Uterus (tissue), 4 donors: ENCODE results near the gene GABBR1. TPM values are rescaled to one million over a fixed set of nuclear protein-coding genes. Genes with fewer than 3 reads are reported as not detected.

ENCODE experiments used
- DNase-seq, 2 donors: peaks; one replicate each; pipeline ENCODE4 v3.0.0-alpha.2; 2019 to 2020
- H3K27ac ChIP-seq, 2 donors: fragments of 200-600 bp; sonication (generic); 1 replicate in 1 of 2; 2 replicates in 1 of 2; pipeline ENCODE4 v1.5.1; 2016 to 2018
- H3K27me3 ChIP-seq, 2 donors: fragments of 200-600 bp; sonication (generic); one replicate each; pipeline ENCODE4 v1.5.1; 2018 to 2019; ENCODE audit warnings: control low read depth in 1 of 2
- H3K36me3 ChIP-seq, 2 donors: fragments of 200-600 bp; sonication (generic); one replicate each; pipeline ENCODE4 v1.5.1; 2019; ENCODE audit warnings: control low read depth in 1 of 2
- H3K4me1 ChIP-seq, 2 donors: fragments of 200-600 bp; sonication (generic); one replicate each; pipeline ENCODE4 v1.5.1; 2018 to 2019; ENCODE audit warnings: control low read depth in 1 of 2
- H3K4me3 ChIP-seq, 2 donors: fragments of 200-600 bp; sonication (generic); 1 replicate in 1 of 2; 2 replicates in 1 of 2; pipeline ENCODE4 v1.5.1; 2018 to 2019; ENCODE audit warnings: mild to moderate bottlenecking in 1 of 2
- H3K9me3 ChIP-seq, 2 donors: fragments of 200-600 bp; sonication (generic); one replicate each; pipeline ENCODE4 v1.5.1; 2019; ENCODE audit warnings: control low read depth in 1 of 2
- POLR2A ChIP-seq, 2 donors: fragments of 450-650 bp; IDR thresholded peaks; one replicate each; pipeline ENCODE4 v1.6.1; 2016; ENCODE audit warnings: antibody characterized with exemption in 2 of 2, mild to moderate bottlenecking in 1 of 2, moderate library complexity in 1 of 2
- intact Hi-C: fragments of 100-400 bp; cut with DNase I; formaldehyde crosslinking; loops from one replicate; pipeline ENCODE4 v1.15.1; 2023; ENCODE audit warnings: low total_unique reads
- total RNA-seq, 4 donors: library from RNA; depleted of rRNA in 3 of 4; stranded (reverse); fragments of >200 nt in 3 of 4; gene quantifications; one replicate each; pipeline versions ENCODE4 v1.1.0 to v1.2.4, GENCODE V29; 2014 to 2023
- TF ChIP-seq, protein P1 (sequence below), 4 experiments: fragments of 200-600 bp in 2 of 4; fragments of 450-650 bp in 2 of 4; sonication (generic) in 2 of 4; IDR thresholded peaks; one replicate each; pipeline ENCODE4 v1.5.1; 2016 to 2019; ENCODE audit warnings: antibody characterized with exemption in 4 of 4, mild to moderate bottlenecking in 2 of 4, moderate library complexity in 1 of 4
- donor health status: DM: yes; HTN: yes; CAD: no.

The GABBR1 gene
- total RNA-seq, 4 donors from 2014 or later, result 29.4 to 184 (median 44.6) TPM

DNA sequence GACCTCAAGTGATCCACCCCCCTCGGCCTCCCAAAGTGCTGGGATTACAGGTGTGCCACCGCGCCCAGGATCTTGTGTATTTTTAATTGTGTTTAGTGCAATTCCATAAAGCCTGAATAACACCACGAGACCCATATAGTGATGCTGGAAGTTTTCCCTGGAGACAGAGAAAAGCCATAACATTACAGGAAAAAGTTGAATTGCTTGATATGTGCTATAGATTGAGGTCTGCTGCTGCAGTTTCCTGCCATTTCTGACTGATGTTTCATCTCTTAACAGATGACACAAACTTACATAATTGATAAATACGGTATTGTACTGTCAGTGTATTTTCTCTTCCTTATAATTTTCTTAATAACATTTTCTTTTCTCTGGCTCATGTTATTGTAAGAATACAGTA is 66.1 kb downstream of the GABBR1 start:
- intact Hi-C loops, result no loop called here
- no peak for DNase-seq

DNA sequence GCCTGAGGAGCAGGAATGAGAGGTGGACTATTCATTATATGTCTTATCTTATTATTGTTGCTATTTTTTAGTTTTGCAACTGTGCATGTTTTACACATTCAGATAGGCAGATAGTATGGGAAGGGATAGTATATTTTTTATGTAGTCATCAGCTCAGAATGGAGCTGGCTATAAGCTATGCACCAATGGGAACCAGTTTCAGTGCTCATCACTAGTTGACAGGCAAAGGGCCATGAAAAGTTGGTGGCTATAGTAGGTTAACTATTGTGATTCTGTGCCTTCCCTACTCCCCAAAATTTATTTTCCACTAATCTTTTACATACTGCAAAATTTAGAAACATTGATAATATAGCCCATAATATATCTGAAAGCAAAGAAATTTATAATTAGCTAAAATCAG is 68.1 kb downstream of the GABBR1 start:
- H3K4me1 ChIP-seq, result no peaks in the 10 kb centered on the region
- H3K36me3 ChIP-seq, result no peaks in the 10 kb centered on the region
- H3K27me3 ChIP-seq, result peaks cover 0 to 11% of the 10 kb centered on the region in 2 donors
- TF ChIP-seq, protein P1, sequence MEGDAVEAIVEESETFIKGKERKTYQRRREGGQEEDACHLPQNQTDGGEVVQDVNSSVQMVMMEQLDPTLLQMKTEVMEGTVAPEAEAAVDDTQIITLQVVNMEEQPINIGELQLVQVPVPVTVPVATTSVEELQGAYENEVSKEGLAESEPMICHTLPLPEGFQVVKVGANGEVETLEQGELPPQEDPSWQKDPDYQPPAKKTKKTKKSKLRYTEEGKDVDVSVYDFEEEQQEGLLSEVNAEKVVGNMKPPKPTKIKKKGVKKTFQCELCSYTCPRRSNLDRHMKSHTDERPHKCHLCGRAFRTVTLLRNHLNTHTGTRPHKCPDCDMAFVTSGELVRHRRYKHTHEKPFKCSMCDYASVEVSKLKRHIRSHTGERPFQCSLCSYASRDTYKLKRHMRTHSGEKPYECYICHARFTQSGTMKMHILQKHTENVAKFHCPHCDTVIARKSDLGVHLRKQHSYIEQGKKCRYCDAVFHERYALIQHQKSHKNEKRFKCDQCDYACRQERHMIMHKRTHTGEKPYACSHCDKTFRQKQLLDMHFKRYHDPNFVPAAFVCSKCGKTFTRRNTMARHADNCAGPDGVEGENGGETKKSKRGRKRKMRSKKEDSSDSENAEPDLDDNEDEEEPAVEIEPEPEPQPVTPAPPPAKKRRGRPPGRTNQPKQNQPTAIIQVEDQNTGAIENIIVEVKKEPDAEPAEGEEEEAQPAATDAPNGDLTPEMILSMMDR (IDR thresholded peaks at IDR 0.05), result no peak
- no peak for TF ChIP-seq POLR2A (IDR thresholded peaks at IDR 0.05)
- H3K9me3 ChIP-seq, result no peaks in the 10 kb centered on the region
- no peak for DNase-seq
- H3K4me3 ChIP-seq, result no peak overlapping the region
- intact Hi-C loops, result no loop called here
- no peak overlapping the region for H3K27ac ChIP-seq

More for the DNA sequence above, 66.1 kb downstream of the GABBR1 start:
- Histone ChIP-seq H3K4me1 (no peaks in the 10 kb centered on the region), H3K9me3 (no peaks in the 10 kb centered on the region), H3K4me3 (no peak overlapping the region), H3K27me3 (peaks cover 0 to 4% of the 10 kb centered on the region in 2 donors), H3K27ac (no peak overlapping the region), H3K36me3 (no peaks in the 10 kb centered on the region)
- TF ChIP-seq, protein P1 (IDR thresholded peaks at IDR 0.05), result no peak
- no peak for TF ChIP-seq POLR2A (IDR thresholded peaks at IDR 0.05)

- no peak for DNase-seq
Observed at GRCh38 chr6:29563435-29563965, 69.5 kb downstream of the GABBR1 start.

DNA sequence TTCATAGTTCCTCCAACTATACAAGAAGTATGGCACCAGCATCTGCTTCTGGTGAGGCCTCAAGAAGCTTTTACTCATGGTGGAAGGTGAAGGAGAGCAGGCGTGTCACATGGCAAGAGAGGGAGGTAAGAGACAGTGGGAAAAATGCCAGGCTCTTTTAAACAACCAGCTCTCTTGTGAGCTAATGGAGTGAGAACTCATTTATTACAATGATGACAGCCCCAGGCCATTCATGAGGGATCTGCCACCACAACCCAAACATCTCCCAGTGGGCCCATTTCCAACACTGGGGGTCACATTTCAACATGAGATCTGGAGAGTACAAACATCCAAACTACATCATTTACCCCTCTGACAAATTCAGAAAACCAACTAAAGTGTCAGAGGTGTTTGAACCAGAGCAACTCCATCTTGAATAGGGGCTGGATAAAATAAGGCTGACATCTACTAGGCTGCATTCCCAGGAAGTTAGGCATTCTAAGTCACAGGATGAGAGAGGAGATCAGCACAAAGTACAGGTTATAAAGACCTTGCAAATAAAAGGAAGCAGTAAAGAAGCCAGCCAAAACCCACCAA is 71.3 kb downstream of the GABBR1 start:
- Histone ChIP-seq H3K27ac (no peak overlapping the region), H3K4me3 (no peak overlapping the region), H3K27me3 (peaks cover 0 to 14% of the 10 kb centered on the region in 2 donors), H3K4me1 (no peaks in the 10 kb centered on the region), H3K9me3 (no peaks in the 10 kb centered on the region), H3K36me3 (no peaks in the 10 kb centered on the region)
- intact Hi-C loops, result no loop called here
- TF ChIP-seq, protein P1 (IDR thresholded peaks at IDR 0.05), result no peak
- DNase-seq, result no peak

More at GRCh38 chr6:29563435-29563965, 69.5 kb downstream of the GABBR1 start:
- Histone ChIP-seq H3K9me3 (no peaks in the 10 kb centered on the region), H3K36me3 (no peaks in the 10 kb centered on the region), H3K4me1 (no peaks in the 10 kb centered on the region), H3K27me3 (peaks cover 0 to 11% of the 10 kb centered on the region in 2 donors), H3K4me3 (no peak overlapping the region), H3K27ac (no peak overlapping the region)
- intact Hi-C loops, result no loop called here
- TF ChIP-seq, protein P1 (IDR thresholded peaks at IDR 0.05), result no peak
- no peak for TF ChIP-seq POLR2A (IDR thresholded peaks at IDR 0.05)

GRCh38 chr6:29561091-29561490 is 71.9 kb downstream of the GABBR1 start:
- Histone ChIP-seq H3K9me3 (no peaks in the 10 kb centered on the region), H3K27ac (no peak overlapping the region), H3K4me3 (no peak overlapping the region), H3K4me1 (no peaks in the 10 kb centered on the region), H3K36me3 (no peaks in the 10 kb centered on the region), H3K27me3 (peaks cover 0 to 15% of the 10 kb centered on the region in 2 donors)
- intact Hi-C loops, result no loop called here
- TF ChIP-seq, protein P1 (IDR thresholded peaks at IDR 0.05), result no peak
- no peak for TF ChIP-seq POLR2A (IDR thresholded peaks at IDR 0.05)
- no peak for DNase-seq
